SK-N-MC (cell line): ENCODE data around the gene LANCL2.

Experiments
- EZH2 ChIP-seq: fragments of 200-600 bp; sonication (generic); IDR thresholded peaks from one replicate; pipeline ENCODE4 v1.6.1; 2017; ENCODE audit warnings: antibody characterized with exemption
- POLR2AphosphoS5 ChIP-seq: IDR thresholded peaks from 2 replicates; pipeline ENCODE4 v1.6.1; 2012; ENCODE audit warnings: mild to moderate bottlenecking, low read depth, low read length, borderline replicate concordance

DNA sequence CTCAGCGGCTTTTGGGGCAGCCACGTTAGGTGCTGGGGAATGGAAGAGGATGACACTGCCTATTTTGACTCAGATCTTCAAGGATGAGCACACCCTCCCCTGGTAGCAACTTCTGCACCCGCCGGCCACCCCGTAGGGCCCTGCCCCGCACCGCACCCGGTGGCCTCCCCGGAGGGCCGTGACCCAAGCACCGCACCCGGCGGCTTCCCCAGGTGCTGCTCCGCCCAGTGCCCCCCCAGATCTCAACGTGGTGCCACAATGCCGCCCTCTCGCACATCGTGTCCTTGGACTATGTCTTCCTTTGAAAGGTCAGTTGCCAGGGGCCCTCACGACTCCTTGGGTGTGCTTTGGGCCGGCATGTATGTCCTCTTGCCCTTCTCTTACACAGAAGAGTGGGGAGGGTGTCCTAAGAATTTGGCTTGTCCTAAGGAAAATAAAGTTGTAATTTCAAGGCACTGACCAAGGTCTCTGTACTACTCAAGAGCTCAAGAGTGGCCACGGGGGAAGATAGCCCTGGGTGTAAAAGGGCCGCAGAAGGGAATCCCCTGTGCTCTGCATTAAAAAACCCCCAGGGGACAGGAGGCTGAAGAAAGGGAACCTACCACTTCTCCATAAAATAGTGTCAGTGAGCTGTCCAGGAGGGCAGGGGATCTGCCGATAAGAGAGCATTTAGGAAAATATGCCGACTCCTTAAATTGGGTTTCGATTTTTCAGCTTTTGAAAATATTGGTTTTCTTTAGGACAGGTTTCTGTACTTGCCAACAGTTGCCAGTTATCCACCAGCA, 1.6 kb upstream of the LANCL2 start:
- TF ChIP-seq EZH2: no peak
- TF ChIP-seq POLR2AphosphoS5: no peak
